Activated CD4-positive, alpha-beta T cell treated with anti-CD3 and anti-CD28 coated beads, Interleukin-2, amount 50 U/mL, for 4 hours (primary cell): ENCODE measurements around the gene ADTRP.

ENCODE experiments used
- DNase-seq, 2 experiments: peaks; one replicate each; pipeline ENCODE4 v3.0.0-alpha.2; 2020

Gene ADTRP

GRCh38 chr6:11722805-11723631 is 55.6 kb downstream of the ADTRP start:
- DNase-seq = no peak

- DNase-seq = no peak
Measured at GRCh38 chr6:11722220-11722619, 56.4 kb downstream of the ADTRP start.

- no peak for DNase-seq
Measured at GRCh38 chr6:11718463-11718862, 60.1 kb downstream of the ADTRP start.

- DNase-seq = no peak
Measured at GRCh38 chr6:11718031-11718430, 60.6 kb downstream of the ADTRP start.

GRCh38 chr6:11714798-11715285 is 63.8 kb downstream of the ADTRP start:
- DNase-seq = no peak

- peak; percentile 41 to 44 for DNase-seq
Measured at GRCh38 chr6:11714116-11714797, 64.3 kb downstream of the ADTRP start.

GRCh38 chr6:11712760-11713159 is 65.8 kb downstream of the ADTRP start:
- DNase-seq = peak in 1 of 2 experiments; percentile 25

- no peak for DNase-seq
Measured at GRCh38 chr6:11711984-11712711, 66.5 kb downstream of the ADTRP start.

GRCh38 chr6:11711003-11711983 is 67.3 kb downstream of the ADTRP start:
- peak; percentile 44 to 45 for DNase-seq

- DNase-seq = peak; percentile 64 to 72
Measured at GRCh38 chr6:11710311-11710761, 68.3 kb downstream of the ADTRP start.

GRCh38 chr6:11706171-11706570 is 72.4 kb downstream of the ADTRP start:
- no peak for DNase-seq

GRCh38 chr6:11705483-11705882 is 73.1 kb downstream of the ADTRP start:
- DNase-seq = no peak

GRCh38 chr6:11705069-11705468 is 73.5 kb downstream of the ADTRP start:
- no peak for DNase-seq

GRCh38 chr6:11703725-11704124 is 74.9 kb downstream of the ADTRP start:
- no peak for DNase-seq

GRCh38 chr6:11702500-11703130 is 76.0 kb downstream of the ADTRP start:
- no peak for DNase-seq

GRCh38 chr6:11702089-11702488 is 76.5 kb downstream of the ADTRP start:
- no peak for DNase-seq

GRCh38 chr6:11701573-11701972 is 77.0 kb downstream of the ADTRP start:
- DNase-seq = no peak

- no peak for DNase-seq
Measured at GRCh38 chr6:11700118-11700718, 78.4 kb downstream of the ADTRP start.

GRCh38 chr6:11699576-11699975 is 79.0 kb downstream of the ADTRP start:
- DNase-seq = no peak

GRCh38 chr6:11692451-11693376 is 85.9 kb downstream of the ADTRP start:
- no peak for DNase-seq
